ENCODE measurements around the gene LY6G6C.
A peak's percentile ranks its signal among the peaks of the same experiment; 100 is the strongest.

Gene LY6G6C

DNA sequence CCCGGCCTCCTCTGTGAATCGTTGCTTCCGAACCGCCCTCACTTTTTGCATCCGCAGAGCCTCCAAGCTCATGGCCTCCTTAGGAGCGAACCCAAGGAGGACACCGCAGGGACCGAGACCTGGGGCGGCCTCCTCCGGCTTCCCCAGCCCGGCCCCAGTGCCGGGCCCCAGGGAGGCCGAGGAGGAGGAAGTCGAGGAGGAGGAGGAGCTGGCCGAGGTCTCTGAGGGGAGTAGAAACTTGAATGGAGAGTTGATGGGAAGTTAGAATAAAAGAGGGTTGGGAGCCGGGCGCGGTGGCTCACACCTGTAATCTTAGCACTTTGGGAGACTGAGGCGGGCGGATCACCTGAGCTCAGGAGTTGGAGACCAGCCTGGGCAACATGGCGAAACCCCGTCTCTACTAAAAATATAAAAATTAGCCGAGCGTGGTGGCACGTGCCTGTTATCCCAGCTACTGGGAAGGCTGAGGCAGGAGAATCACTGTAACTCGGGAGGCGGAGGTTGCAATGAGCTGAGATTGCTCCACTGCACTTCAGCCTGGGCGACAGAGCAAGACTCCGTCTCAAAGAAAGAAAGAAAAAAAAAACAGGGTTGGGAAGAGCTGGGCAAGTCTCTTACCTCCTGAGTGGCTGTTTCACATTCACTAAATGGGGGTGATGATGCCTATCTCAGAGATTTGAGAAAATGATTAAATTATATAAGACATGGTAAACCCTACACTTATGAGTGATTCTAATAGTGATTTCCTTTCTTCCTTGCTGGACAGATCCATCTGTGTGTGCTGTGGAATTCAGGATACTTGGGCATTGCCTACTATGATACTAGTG, 19.1 kb upstream of the LY6G6C start:
- no peak for DNase-seq

DNA sequence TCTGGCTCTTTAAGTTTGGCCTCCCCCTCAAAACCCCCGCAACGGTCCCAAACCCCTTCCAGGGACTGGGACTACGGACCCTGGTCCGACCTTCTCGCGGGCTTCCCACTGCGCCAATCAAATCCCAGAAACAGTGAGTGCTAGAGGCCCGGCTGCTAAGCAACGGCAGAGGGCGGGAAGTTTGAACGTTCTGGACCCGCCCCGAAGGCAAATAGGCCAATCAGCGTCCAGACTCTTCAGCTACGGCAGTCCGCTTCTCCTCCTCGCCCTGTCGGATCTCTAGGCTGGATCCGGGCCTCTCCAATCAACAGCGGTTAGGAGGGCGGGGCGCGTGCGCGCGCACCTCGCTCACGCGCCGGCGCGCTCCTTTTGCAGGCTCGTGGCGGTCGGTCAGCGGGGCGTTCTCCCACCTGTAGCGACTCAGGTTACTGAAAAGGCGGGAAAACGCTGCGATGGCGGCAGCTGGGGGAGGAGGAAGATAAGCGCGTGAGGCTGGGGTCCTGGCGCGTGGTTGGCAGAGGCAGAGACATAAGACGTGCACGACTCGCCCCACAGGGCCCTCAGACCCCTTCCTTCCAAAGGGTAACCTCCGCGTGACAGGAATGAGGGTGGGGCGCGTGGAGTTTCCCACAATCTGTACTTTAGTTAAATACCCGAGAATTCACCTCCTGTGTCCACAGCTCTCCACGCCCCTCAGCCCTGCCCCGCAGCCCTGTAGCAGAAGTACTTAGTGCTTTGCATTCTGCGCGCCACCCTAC, 18.3 kb upstream of the LY6G6C start, which contains the start of gene MSH5:
Gene MSH5 (plus strand): TSS at position 367 of the 758 bp plus-strand sequence. CDS start 462 bp downstream, outside the sequence.
- DNase-seq, result peak; percentile 94

DNA sequence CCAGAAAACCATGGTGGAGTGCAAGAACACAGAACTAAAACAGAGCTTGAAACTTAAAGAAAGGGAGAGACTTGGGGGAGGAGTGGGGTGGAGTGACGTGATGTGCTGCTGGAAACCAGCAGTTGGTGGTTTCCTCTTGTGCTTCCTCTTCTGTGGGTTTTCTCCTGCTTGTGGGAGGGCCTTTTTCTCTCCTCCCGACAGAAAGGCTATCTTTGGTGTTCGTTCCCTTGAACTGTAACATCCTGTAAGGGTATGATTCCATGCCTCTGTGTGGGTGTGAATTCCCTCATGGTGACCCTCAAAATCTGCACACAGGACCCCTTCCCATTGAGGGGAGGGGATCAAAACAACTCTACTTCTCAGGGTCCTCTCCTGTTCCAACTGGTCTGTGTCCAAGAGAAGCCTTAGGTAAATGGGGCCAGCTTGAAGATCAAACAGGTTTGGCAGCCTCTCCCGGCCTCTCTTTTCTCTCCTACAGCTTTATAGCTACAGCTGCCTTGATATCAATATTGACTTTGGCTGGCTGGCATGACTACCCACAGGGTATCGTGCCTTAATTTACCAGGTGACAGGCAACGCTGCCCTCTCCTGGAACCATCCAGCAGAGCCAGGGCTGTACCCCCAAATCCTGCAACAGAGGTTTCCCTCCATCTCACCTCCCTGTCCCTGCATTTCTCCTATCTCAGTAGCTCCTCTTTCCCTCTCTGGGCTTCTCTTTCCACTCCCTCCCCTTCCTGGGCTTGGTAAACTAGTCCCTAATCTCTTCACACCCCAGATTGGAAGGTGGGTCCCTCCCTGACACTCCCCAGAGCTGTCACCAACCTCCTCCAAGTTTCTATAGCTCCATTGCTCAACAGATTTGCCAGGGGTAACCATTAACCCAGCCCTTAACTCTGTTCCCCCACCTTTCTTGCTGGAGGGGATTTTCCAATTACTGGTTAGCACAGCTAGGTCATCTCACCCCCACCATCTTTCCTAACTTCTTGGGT, 16.7 kb upstream of the LY6G6C start:
- DNase-seq, result peak; percentile 49

DNA sequence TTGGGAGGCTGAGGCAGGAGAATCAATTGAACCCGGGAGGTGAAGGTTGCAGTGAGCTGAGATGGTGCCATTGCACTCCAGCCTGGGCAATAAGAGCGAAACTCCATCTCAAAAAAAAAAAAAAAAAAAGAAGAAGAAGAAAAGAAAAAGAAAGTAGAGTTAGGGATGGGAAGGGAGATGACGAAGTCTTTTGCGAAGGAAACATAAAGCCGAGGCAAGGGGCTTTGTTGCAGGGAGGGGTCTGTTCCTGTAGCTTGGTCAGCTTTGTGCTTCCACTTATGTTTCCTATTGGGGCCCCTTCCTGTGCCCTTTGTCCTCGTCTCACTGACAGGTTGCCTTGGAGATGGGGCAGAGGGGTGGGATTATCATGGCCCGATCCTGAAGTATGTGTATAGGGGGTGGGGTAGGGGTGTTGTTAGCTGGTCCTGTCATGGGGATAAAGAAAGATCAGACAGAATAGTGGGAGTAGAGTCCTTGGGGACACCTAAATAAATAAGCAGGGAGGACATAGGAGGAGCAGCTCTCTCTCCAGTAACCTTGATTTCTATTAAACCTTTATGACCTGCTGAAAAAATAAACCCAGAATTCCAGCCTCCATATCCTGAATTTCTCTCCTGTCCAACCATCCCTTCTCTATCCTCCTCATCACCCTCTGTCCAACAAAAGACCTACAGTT, 15.9 kb upstream of the LY6G6C start:
- DNase-seq, result no peak

DNA sequence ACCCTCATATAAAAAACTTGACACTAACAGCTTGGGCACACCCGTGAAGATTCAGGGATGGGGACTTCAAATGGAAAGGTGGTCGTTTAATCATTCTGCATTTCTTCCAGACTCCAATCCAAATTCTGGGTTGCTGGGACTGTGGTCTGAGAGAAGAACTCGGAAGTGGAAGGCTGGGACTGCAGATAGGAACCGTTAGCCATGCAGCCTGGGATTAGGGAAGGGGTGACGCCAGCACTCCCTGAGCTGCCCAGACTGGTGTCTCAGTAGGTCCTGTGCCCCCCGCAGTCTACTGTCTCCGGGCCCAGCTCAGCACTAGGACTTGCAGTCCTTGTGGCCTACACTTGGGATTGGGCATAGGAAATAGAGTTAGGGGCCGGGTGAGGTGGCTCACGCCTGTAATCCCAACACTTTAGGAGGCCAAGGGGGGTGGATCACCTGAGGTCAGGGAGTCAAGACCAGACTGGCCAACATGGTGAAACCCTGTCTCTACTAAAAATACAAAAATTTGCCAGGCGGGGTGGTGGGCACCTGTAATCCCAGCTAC, 15.3 kb upstream of the LY6G6C start:
- no peak for DNase-seq

DNA sequence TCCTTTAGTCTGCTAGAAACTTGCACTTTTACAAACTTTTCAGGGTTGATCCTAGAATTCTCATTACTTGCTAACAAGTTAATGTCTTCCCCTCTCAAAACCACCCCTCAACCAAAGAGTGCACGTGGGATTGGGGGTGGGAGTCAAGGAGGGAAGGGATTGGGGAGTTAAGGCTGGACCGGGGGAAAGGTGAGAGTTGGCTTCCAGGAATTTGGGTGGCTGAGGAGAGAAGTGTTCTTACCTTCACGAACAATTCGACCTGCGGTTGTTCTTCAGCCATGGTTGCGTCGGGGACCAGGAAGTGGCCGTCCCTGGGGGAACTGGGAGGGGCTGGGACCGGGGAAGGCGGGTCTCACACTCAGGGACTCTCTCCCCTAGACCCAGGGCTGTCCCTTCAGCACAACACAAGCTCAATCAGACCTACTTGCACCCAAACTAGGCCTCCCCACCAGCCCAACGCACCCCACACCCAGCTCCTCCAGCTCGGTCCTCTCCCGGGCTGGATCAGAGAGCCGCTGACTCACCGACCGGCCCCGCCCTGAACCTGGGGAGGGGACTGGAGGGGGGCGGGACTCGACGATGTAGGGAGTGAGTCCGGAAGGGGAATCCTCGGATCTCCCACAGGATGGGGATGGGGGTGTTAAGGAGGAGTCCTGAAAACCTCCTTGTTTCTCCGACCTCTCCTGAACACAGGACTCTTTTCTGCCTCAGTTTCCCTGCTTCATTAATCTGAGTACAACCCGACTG, 14.6 kb upstream of the LY6G6C start, which contains the start of gene CLIC1:
Gene CLIC1 (minus strand): TSS at position 510 of the 747 bp plus-strand sequence. CDS start 230 bp downstream, at position 280.
- peak; percentile 64 for DNase-seq

DNA sequence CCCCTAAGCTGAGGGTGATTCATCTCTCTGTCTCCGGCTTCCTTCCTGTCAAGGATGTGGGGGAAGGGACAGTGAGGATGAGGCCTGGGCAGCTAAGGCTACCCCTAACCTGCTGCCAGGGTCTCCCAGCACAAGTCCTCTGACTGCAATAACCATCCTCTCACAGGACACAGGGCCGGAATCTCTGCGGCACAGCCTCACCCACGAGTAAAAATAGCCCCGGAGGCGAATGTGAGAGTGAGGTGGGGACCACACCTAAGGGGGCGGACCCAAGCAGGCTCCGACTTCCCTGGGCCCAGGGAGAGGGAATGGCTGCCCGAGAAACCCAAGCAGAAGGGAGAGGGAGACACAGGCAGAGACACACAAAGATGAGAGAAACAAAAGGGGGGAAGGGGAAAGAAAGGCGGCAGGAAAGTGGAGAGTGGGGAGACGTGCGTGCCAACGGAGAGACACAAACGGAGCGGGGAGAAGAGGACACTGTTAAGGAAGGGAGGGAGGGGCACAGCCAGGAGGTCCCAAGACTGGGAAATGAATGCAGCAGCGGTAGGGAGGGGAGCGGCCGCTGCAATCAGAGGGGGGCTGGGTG, 13.4 kb upstream of the LY6G6C start:
- DNase-seq, result peak; percentile 48

DNA sequence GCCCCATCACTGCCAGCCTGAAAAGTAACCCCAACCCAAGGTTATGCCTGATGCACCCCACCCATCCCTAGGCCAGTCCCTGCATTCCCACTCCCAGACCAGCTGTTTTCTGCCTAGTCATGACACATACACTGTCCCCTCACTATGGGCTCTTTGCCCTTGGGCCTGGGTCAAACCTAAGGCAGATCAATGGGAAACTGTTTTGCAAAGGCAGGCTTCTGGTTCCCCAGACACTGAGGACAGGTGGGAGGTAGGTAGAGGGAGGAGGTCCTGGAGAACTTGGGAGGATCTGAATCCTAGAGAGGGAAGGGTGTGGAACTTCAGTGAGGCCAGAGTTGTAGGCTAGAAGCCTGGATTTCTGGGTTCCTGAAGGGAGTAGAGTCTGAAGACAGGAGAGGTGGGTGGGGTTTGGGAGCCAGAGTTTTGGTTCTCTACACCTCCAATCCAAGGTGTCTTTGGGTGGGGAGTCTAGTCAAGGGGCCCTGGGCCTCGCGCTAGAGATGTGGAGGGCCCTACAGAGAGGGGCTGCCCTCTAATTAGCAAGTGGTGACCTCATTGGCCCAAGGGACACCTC, 12.8 kb upstream of the LY6G6C start:
- DNase-seq, result no peak

DNA sequence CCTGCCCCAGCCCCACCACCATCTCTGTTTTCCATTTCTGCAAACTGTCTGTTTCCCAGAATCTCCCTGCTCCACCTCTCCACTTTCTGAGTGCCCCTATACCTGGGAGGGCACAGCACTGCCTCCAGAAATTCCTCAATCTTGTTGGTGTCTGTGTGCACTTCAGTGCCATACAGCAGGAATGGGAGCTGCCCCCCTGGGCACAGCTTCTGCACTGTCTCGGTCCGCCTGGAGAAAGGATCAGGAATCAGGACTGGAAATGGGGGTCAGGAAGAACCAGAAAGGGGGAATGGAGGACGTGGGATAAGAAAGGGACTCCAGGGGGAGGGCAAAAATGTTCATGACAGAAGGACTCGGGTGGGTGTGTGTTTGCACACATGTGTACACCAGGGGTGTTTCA, 12.2 kb upstream of the LY6G6C start:
- no peak for DNase-seq

DNA sequence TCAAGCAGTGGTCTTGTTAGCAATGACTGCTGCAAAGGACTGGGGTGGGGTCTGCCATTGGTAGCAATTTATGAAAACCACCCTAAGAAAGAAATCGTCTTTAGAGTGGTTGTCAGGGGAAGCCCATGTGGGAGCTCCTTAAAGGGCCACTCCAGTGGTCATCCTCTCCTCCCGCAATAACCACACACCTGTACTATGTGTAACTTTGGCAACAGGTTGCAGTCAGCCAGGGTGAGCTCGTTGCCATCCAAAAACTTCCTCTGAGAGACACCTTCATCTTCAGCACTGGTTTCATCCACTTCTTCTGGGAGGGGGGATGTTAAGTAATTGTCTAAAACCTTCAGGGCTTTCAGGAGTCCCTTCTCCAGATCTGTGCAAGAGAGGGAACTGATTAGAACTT, 10.5 kb upstream of the LY6G6C start:
- DNase-seq, result no peak

DNA sequence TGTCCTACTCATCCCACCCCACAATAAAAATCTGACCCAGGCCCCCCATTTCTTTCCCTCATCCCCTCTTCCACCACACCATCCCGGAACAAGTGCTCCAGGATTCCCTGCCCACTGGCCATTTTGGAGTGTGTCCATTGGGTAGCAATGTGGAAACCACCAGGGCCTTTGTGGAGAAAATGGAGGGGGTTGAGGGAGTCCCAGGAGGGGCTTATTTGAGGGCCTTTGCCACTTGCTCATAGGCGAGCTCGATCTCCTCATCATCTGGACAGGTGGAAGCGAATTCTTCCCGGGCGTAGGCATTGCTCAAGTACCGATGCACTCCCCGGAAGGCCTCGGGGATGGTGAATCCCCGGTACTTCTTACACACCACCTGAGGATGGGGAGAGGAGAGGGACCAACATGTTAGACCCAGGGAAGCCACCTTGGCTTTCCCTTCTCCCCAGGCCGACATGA, 9.1 kb upstream of the LY6G6C start:
- no peak for DNase-seq

DNA sequence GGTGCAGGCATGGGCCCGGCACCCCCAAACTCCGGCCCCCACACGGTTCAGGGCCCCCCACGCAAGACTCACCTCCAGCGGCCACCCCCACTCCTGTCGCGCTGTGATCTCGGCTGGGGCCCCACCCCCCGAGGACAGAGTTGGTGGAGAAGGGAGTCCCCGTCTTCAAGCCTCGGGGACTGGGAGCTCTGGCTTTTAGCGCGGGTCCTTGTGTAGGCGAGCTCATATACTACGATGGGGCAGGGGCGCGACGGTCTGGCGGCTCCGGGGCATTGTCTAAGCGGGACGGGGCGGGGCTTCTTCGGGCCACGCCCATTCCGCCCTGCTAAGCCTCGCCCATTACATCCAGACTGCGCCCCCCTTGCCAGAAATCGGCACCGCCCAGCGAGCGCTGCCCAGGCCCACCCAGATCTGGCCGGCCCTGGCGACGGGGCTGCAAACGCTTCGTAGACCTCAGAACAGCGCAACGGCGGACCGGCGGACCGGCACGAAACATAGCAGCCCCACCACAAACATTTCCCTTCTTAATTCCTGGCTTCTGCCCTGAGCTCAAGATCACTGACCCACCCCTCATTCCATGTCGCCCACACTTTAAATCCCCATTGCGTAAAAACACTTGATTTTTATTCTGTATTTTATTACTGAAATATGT, 8.6 kb upstream of the LY6G6C start:
- DNase-seq, result peak; percentile 39

DNA sequence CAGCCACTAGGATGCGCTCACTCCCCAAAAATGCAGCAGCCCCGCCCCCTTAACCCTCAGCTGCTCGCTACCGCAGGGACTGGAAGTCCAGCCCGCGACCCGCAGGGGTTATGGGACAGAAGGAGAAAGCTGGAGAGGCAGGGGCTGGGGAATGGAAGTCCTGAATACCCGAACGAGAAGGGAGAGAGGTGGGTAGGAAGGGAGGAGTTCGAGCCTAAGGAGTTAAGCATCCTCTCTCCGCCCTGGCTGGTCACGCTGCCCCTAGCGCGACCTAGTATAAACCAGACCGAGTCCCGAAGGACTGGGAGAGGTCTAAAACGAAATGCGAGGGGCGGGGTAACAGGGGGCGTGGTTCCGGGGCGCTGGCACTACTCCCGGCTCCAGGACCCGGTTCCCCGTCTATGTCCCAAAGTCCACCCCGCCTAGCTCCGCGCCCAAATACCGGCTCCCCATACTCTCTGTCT, 8.0 kb upstream of the LY6G6C start:
- peak; percentile 68 for DNase-seq

DNA sequence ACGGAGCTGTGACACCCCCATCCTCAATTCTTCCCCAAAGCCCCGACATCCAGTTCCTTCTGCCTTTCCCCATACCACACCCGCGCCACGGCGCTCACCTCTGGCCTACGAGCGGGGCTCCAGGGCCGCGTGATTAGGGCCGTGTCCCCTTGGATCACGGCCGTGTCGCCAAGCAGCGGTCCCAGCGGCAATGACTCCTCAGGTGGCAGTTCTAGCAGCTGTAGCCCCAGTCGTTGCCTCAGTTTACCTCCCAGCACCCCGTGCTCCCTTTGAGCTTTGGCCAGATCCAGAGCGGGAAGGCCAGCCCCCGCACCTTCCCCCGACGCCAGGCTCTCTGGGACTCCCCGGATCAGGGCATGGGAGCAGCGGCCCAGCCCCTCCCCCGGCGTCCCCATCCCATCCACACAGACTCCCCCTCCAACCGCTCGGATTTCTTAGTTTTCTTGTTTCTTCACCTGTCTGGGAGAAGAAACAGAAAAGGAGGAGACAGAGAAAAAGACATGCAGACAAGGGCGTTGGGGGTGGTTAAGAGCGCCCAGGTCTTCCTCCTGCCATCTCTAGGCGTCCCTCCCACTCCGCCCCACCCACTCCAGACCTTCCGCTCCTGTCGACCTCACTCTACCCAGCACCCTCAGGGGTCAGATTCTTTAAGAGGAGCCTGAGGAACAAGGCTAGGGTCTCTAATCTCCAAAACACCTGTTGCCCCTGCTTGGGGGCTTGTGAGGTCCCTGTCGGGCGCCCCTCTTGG, 7.4 kb upstream of the LY6G6C start, which contains the start of gene DDAH2:
Gene DDAH2 (minus strand): TSS at position 533 of the 748 bp plus-strand sequence. CDS start 138 bp downstream, at position 395.
- no peak for DNase-seq

DNA sequence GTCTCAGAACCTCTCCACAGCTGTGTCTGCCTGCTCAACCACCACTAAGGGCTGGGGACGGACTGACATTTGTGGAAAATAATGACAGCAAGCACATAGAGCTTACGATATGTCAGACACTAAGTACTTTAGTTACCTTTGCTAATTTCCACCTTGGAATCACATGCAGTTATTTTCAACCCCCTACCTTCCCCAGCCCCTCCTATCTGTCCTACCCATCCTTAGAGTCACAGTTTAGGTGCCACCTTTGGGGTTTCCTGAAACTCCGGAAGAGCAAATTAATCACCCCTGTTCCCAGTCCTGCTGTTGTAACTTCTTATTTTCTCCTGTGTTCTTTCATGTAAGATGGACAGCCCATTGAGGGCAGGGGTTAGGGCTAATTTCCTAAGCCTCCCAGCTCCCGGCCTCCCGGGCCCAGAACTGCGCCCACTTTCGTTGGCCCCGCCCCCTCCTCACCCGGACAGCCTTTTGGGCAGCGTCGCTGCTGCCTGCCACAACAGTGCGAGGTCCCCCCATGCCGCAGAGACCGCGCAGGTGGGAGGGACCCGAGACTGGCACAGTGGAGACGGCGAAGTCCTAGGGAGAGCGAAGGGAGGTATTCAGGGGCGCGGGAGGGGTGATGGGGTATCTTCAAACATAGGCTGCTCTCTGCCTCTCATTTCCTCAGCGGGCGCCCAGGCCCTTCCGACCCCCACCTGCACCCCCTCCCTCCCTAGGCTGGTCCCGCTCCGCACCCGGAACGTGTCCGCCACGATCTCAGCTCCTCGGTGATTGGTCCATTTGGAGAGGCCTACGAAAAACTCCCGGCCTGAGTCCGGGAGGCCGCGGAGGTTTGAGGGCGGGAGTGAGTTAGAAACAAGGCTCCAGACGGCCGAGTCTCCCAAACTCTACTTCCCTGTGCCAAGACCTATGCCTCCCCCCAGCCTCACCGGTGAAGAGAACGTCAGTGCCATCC, 6.4 kb upstream of the LY6G6C start:
- no peak for DNase-seq

DNA sequence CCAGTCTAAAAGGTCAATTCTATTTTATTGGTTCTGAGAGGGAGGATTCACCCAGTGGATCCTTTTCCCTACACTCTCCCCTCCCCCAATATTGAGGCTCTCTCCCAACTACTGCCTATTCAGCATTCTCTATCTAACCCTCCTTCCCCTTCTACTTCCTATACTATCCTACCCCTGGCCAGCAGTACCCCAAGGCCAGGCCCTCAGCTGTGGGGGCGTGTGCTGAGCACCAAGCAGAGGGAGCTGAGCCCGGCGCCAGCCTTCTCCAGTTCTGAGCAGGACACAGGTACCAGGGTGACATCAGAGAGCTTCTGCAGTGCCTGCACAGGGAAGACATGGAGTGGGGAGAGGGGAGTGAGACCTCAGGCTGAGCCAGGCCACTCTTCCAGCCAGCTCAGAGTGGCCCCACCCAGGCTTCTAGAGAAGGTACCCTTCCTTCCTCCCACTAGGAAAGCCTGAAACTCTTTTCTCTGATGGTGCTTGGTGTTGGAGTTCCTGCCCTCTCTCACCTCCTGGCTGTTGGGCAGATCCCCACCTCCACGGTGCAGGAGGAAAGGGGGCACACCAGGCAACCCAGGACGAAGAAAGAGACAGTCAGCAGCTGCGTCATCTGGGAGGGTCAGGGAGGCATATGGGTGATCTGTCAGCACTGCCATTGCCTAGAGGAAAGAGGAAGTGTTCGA, 5.6 kb upstream of the LY6G6C start:
- no peak for DNase-seq

Data from activated effector memory CD4-positive, alpha-beta T cell treated with Interleukin-2 at 50 U/mL for 16 hours (primary cell).